GM12878 (cell line): ENCODE results near the gene RALGDS. TPM values are rescaled to one million over a fixed set of nuclear protein-coding genes. Genes with fewer than 3 reads are reported as not detected.

ENCODE experiments used
- ATAC-seq: fragments of 200-7000 bp; cut with Tn5 transposase; 3 replicates; pipeline ENCODE4 v1.9.1; 2020; ENCODE audit warnings: mild to moderate bottlenecking, moderate library complexity
- BruUV-seq: library from RNA; stranded (reverse); fragments of 400-500 nt; replicated peaks from 2 replicates; lab custom pipeline; 2021; lab: Mats Ljungman, UMichigan
- CTCF ChIA-PET: fragments of 300-600 bp; sonication (Branson Sonifier 250); formaldehyde crosslinking; extraction: SDS; loops from one replicate; lab custom pipeline; 2021; ENCODE audit warnings: inconsistent platforms; lab: Yijun Ruan, JAX
- POLR2A ChIA-PET: fragments of 350-600 bp; formaldehyde crosslinking; extraction: SDS; loops from one replicate; lab custom pipeline; 2021; ENCODE audit warnings: inconsistent platforms; lab: Charles Lee
- RAD21 ChIA-PET: fragments of 300-600 bp; sonication (Branson Sonifier 250); formaldehyde crosslinking; loops from one replicate; lab custom pipeline; 2023; ENCODE audit warnings: antibody characterized with exemption; ENCODE audit not compliant: unreplicated experiment; lab: Charles Lee
- SMC1A ChIA-PET: fragments of 300-600 bp; sonication (Branson Sonifier 250); formaldehyde crosslinking; loops from one replicate; lab custom pipeline; 2023; ENCODE audit not compliant: unreplicated experiment, uncharacterized antibody; lab: Charles Lee
- DNase-seq: peaks from one replicate; pipeline ENCODE4 v3.0.0-alpha.2; 2011; ENCODE audit warnings: low read depth, low spot score
- FAIRE-seq: peaks from 3 replicates; lab custom pipeline; 2011; peaks lifted over from hg19 to GRCh38; lab: Jason Lieb, UNC
- H2AFZ ChIP-seq: 2 replicates; pipeline ENCODE4 v1.6.0; 2011; ENCODE audit warnings: low read depth, low read length, control low read depth; ENCODE audit not compliant: control insufficient read depth
- H3K27ac ChIP-seq: 2 replicates; pipeline ENCODE4 v1.5.1; 2011; ENCODE audit warnings: control low read depth; ENCODE audit not compliant: control insufficient read depth, insufficient read depth
- H3K27me3 ChIP-seq, 2 experiments: replicated peaks in 1 of 2; 2 replicates each; pipeline versions ENCODE4 v1.6.0 to v1.6.1; 2011; ENCODE audit warnings: low read length in 1 of 2; ENCODE audit not compliant: control insufficient read depth in 2 of 2, insufficient read depth in 2 of 2
- H3K36me3 ChIP-seq, 2 experiments: 2 replicates each; pipeline ENCODE4 v1.5.1; 2011; ENCODE audit warnings: low read length in 1 of 2; ENCODE audit not compliant: control insufficient read depth in 2 of 2, insufficient read depth in 2 of 2
- H3K4me1 ChIP-seq: 2 replicates; pipeline ENCODE4 v1.6.1; 2011; ENCODE audit warnings: mild to moderate bottlenecking, low read length, moderate library complexity, mixed read lengths; ENCODE audit not compliant: control insufficient read depth, insufficient read depth
- H3K4me2 ChIP-seq: 2 replicates; pipeline ENCODE4 v1.6.0; 2011; ENCODE audit warnings: control low read depth; ENCODE audit not compliant: control insufficient read depth, insufficient read depth
- H3K4me3 ChIP-seq: fragments of 200-600 bp; sonication (generic); 2 replicates; pipeline ENCODE4 v1.5.1; 2016
- H3K79me2 ChIP-seq: 2 replicates; pipeline ENCODE4 v1.6.0; 2011; ENCODE audit warnings: low read length; ENCODE audit not compliant: control insufficient read depth, insufficient read depth
- H3K9ac ChIP-seq: 2 replicates; pipeline ENCODE4 v1.8.0; 2011; ENCODE audit warnings: low read length, control low read depth, mixed read lengths; ENCODE audit not compliant: control insufficient read depth, insufficient read depth
- H3K9me3 ChIP-seq: replicated peaks from 3 replicates; pipeline ENCODE4 v1.5.1; 2011; ENCODE audit warnings: mild to moderate bottlenecking, low read length; ENCODE audit not compliant: control insufficient read depth, insufficient read depth
- H4K20me1 ChIP-seq: 2 replicates; pipeline ENCODE4 v1.6.0; 2011; ENCODE audit not compliant: control insufficient read depth, insufficient read depth
- CHD1 ChIP-seq: IDR thresholded peaks from 2 replicates; pipeline ENCODE4 v1.6.1; 2012; ENCODE audit warnings: low read depth, low read length, improper control_type of control experiment
- E2F8 ChIP-seq: fragments of 450-650 bp; IDR thresholded peaks from 2 replicates; pipeline ENCODE4 v1.6.1; 2018; ENCODE audit warnings: mild to moderate bottlenecking, low read depth, moderate library complexity; ENCODE audit not compliant: partially characterized antibody
- E4F1 ChIP-seq: fragments of 450-650 bp; IDR thresholded peaks from 2 replicates; pipeline ENCODE4 v1.6.1; 2018; ENCODE audit warnings: borderline replicate concordance, mild to moderate bottlenecking; ENCODE audit not compliant: partially characterized antibody
- ETV6 ChIP-seq, 2 experiments: fragments of 450-650 bp in 1 of 2; IDR thresholded peaks in 1 of 2; conservative IDR thresholded peaks in 1 of 2; 2 replicates each; pipeline ENCODE4 v1.6.1; 2014; ENCODE audit warnings: antibody characterized with exemption in 1 of 2, borderline replicate concordance in 1 of 2, low read depth in 1 of 2, mild to moderate bottlenecking in 1 of 2, moderate library complexity in 1 of 2
- HDAC2 ChIP-seq: fragments of 200-600 bp; sonication (generic); IDR thresholded peaks from 2 replicates; pipeline ENCODE4 v1.6.1; 2017
- ZBTB40 ChIP-seq: fragments of 450-650 bp; IDR thresholded peaks from 2 replicates; pipeline ENCODE4 v1.6.1; 2016; ENCODE audit warnings: mild to moderate bottlenecking, moderate library complexity, borderline replicate concordance
- WGBS: methylation state at CpG from one replicate; pipeline ENCODE4 v1.1.6; 2016; ENCODE audit warnings: low lambda C conversion rate; ENCODE audit not compliant: insufficient replicate concordance, insufficient coverage; ENCODE audit errors: missing lambda C conversion rate; 5-methylcytosine and 5-hydroxymethylcytosine counted together
- in situ Hi-C: fragments of 300-500 bp; cut with MboI; formaldehyde crosslinking; loops from 9 replicates; pipeline ENCODE4 v1.14.3; 2018; ENCODE audit warnings: mixed read lengths
- intact Hi-C: fragments of 100-400 bp; cut with micrococcal nuclease; formaldehyde crosslinking; loops from one replicate; pipeline ENCODE4 v1.14.2; 2022; ENCODE audit not compliant: unreplicated experiment
- polyA plus RNA-seq, 11 experiments: library from polyadenylated mRNA; depleted of rRNA in 4 of 11; unstranded in 6 of 11; stranded (reverse) in 5 of 11; fragments of >200 nt; fragmentation: Nextera tagmentation in 4 of 11; fragmentation: Illumina TruSeq in 1 of 11; extraction: Ambion mirVana in 4 of 11; extraction: Trizol in 1 of 11; gene quantifications; 1 replicate in 1 of 11; 2 replicates in 10 of 11; pipeline versions ENCODE4 v1.2.1 to v1.2.3, GENCODE V29; 2011 to 2016; ENCODE audit warnings: inconsistent platforms in 2 of 11, missing spikeins in 2 of 11, low read depth in 1 of 11
- total RNA-seq, 4 experiments: library from RNA; depleted of rRNA in 3 of 4; stranded (reverse); fragments of >200 nt in 3 of 4; fragmentation: Illumina TruSeq in 1 of 4; extraction: Trizol in 1 of 4; gene quantifications; 2 replicates each; pipeline versions ENCODE4 v1.2.1 to v1.2.3, GENCODE V29; 2013 to 2021

The RALGDS gene
- total and polyA plus RNA-seq, 10 of the 15 experiments (the other 5 are each of a cell fraction or from before 2014, with no cell fraction given), result 1.3 to 48.6 (median 21.2) TPM

- Histone ChIP-seq H3K27ac (no peak overlapping the region), H3K79me2 (peaks cover 28% of the 10 kb centered on the region), H3K9ac (no peak overlapping the region), H3K4me2 (no peak overlapping the region), H3K36me3 (peaks cover 20 to 25% of the 10 kb centered on the region in 2 experiments), H3K4me1 (peaks cover 29% of the 10 kb centered on the region), H3K27me3 (no peaks in the 10 kb centered on the region), H3K9me3 (no peaks in the 10 kb centered on the region), H2AFZ (no peak overlapping the region), H4K20me1 (no peaks in the 10 kb centered on the region)
- in situ Hi-C loops (loop anchor here (5.0 kb wide), 1 partner anchor 37 kb away; no protein-coding TSS in a partner anchor), intact Hi-C loops (no loop called here)
- ChIA-PET CTCF (interaction anchor here (22.5 kb wide), 1 partner anchor 36 kb away, joined by 401 read pairs; no protein-coding TSS in a partner anchor), SMC1A (interaction anchor here (0.9 to 1.3 kb wide), 2 partner anchors 24 to 34 kb away, joined by 5 to 6 read pairs; no protein-coding TSS in a partner anchor)
- ATAC-seq (no peak), DNase-seq (no peak), FAIRE-seq (no peak)
- BruUV-seq, result no TSS peak
- 84% methylated on average over 18 of the region's 18 CpGs for whole genome bisulfite sequencing
- no peak for TF ChIP-seq CHD1
- no peak for TF ChIP-seq ETV6 (conservative IDR thresholded peaks at IDR 0.05 in 1 of 2, IDR thresholded peaks at IDR 0.05 in 1 of 2; ENCODE audit: borderline replicate concordance in 1 of 2, low read depth in 1 of 2)
- no peak for TF ChIP-seq HDAC2
- TF ChIP-seq E4F1, result no peak
- no peak for TF ChIP-seq ZBTB40
- no peak for TF ChIP-seq E2F8
- TF ChIP-seq, all 136 proteins: peak for 0
- ChIA-PET POLR2A (interaction anchor here (0.9 kb wide), 1 partner anchor 9 kb away, joined by 4 read pairs; no protein-coding TSS in a partner anchor), RAD21 (interaction anchor here (0.5 to 14.4 kb wide), 2 partner anchors 36 to 136 kb away, joined by 3 to 219 read pairs; no protein-coding TSS in a partner anchor)
- no peak overlapping the region for H3K4me3 ChIP-seq
Observed at GRCh38 chr9:133109931-133110650, 10.9 kb downstream of the RALGDS start.
